Left forelimb (tissue), 1 donor: ENCODE data around the gene RIC3.
"Not testable (repeated sequence)": the region's sequence is repeated elsewhere in the genome, so short reads cannot be mapped to it uniquely, and the experiment has no call there.

Source experiments
- DNase-seq: peaks from one replicate; pipeline ENCODE4 v3.0.0-alpha.2; 2018; ENCODE audit warnings: low spot score

RIC3 gene

DNA sequence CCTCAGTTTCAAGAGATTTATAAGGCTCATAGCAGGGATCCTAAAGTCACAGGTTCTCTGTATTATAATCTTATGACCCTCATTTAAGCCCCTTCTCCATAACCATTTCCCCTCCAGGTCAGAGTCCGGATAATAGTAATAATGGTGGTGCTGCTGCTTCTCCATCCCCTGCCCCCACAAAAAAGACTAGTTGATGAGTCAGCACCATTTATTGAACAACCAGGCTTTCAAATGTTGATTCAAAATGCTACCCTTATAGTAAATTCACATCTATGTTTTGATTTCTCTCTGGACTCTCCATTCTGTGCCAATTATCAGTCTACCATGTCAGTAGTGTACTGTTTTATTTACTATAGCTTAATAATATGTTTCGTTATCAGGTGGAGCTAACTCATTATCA is 17.6 kb upstream of the RIC3 start:
- no peak for DNase-seq

DNA sequence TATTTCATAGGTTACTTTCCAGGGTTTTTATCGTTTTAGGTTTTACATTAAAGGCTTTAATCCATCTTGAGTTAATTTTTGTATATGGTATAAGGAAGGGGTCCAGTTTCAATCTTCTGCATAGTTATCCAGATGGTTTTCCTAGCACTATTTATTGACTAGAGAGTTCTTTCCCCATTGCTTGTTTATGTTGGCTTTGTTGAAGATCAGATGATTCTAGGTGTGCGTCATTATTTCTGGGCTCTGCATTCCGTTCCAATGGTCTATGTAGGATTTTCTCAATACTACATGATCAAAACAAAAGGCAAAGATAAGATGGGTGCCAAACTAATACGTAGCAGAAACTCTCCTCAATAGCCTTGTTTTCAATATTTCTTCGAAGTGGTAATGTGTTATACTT is 14.3 kb upstream of the RIC3 start:
- DNase-seq = no peak

GRCh38 chr11:8180469-8180868 is 11.6 kb upstream of the RIC3 start:
- DNase-seq = no peak

DNA sequence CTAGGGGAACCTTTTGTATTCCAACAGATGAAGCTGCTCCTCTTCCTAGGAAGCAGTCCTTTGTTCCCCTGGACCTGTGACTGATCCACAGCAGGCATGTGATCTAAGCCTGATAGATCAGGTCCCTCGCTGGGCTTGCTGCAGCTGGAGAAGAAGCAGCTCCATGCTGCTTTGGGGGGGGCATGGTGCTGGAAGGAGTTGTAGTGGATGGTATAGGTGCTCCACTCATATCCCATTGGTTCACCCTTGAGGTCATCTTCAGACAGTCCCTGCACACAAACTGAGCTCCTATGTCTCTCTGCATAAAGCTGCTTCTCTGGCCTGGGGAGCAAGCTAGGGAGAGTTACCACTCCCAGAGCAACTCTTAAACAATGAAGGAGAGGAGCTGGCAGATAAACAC is 9.5 kb upstream of the RIC3 start:
- no peak for DNase-seq

DNA sequence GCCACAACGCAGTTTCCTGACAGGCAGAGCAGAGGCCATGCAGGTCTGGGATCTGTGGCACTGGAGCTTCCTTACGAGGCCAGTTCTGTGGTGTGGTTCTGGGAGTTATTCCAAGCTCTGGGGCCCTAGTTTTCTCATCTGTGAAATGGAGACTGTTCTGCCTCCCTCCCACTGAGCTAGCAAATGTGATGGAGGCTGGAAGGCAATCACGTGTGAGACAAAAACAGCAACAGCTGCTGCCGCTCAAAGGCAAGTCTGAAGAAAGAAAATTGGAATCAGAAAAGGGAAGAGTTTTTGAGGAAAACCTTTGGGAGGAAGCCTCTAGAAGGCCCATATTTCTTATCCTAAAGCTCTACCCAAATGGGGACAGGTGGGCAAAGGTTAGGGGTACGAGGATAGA is 8.3 kb upstream of the RIC3 start:
- DNase-seq = no peak

- DNase-seq = no peak
Observed at GRCh38 chr11:8167796-8168195, 1.0 kb downstream of the RIC3 start.

- no peak for DNase-seq
Observed at GRCh38 chr11:8164746-8165145, 4.1 kb downstream of the RIC3 start.

GRCh38 chr11:8161627-8162304 is 7.1 kb downstream of the RIC3 start:
- not testable (repeated sequence) for DNase-seq

DNA sequence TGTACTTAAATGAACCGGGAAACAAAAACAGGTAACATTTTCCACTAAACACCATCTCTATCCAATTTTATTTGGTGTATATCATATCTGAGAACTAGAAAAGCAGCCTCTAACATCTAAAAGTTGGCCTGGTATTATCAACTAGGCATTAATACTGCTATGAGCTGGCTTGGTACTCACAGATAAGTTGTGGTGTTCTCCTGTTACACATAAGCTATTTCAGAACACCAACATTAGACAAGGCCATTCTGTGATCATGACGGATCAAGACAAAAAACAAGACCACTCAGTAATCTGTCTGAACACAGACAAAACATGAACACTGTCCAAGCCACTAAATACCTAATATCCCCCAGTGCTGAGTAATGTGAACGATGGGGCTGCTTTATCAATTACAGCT is 11.9 kb downstream of the RIC3 start:
- no peak for DNase-seq

DNA sequence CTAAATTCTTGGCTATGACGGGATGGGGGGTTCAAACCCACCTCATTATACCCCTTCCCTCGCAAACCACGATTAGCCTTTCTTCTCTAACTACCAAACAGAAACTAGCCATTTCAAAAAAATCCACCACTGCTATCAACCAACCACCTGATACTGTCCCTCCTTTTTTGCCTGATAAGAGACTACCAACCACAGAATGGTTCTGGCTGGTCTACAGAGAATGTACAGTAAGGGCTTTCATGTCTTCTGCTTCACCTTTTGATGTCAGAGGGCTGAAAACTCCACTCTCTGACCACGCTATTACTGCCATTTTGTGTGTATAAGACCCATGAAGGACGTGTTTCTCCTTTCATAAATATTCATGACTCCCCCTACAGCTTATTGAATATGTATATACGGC is 19.1 kb downstream of the RIC3 start:
- DNase-seq = no peak

DNA sequence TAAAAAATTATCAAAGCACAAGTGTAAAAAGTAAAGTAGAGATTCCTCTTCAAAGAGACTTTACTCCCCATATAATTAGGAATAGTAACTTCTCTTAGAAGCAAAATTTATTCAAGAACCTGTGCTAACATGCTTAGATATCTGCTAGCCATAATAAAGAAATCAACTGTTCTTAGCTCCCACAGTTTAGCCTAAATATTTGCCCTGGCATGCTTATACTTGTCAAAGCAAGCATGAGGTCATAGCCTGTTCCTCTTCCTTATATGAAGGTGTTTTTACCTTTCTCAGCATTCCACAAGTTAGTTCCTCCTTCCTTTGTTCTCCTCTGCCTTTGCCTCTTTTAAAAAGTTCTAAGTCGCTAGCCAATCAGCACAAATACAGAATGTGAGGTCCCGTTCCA is 30.3 kb downstream of the RIC3 start:
- no peak for DNase-seq

DNA sequence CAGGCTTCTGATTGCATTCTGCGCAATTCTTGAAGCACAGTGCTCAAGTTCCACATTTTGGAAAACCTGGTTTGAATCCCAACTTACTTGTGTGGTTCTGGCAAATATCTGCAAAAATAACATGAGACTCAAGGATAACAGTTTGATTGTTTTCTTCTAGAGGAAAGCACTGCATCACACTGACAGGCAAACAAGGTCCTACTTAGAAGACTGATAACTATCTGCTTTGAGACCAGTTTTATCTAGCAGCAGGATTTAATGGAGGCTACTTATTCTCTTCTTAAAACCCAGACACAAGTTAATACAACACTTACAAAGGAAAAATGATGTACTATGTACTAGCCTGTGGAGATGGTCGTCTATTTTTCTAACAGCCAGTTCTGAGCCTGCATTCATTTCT is 41.4 kb downstream of the RIC3 start:
- DNase-seq = no peak

DNA sequence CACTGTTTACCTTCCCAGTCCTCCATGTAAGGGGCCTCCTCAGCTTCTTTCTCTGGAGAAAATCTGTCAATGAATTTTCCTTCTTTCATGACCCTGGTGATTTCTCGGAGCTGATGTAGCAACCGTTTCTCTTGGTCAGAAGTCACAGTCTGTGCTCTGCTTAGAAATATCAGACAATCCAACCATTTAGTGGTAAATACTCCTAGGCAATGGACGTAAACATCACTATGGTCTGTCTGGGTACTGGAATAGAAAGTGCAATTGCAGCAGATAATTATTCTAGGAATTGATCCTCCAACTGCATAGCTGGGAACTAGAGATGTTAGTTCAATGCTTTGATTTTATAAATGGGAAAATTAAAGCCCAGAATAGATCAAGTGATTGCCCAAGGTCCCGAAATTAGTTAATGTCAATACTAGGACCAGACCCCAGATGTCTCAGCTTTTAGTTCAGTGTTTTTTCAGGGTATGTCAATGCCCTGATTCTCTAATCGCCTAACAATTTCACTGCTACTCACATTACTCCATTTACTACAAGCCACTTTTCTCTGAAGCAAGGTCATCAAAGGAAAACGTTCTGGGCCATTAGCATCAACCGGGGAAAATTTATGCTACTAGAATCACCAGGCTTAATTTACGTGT is 42.1 kb downstream of the RIC3 start:
- DNase-seq = no peak

DNA sequence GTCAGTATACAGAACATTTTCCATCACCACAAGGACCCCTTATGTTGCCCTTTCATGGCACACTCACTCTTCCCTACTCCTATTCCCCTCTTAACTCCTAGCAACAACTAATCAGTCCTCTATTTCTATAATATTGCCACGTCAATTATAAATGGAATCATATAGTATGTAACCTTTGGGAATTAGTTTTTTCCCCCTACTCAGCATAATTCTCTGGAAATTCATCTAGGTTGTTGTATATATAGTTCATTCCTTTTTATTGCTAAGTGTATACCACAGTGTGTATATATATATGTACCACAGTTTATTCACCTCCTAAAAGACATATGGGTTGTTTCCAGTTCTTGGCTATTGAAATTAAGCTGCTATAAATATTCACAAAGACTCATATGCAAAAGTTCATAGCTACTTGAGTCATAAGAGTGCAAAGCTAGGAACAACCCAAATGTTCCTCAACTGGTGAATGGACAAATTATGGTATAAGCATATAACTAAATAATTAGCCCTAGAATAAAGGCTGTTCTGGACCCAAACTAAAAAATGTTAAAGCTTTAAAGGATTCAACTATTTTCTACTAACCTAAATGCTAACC is 46.6 kb downstream of the RIC3 start:
- DNase-seq = no peak

- DNase-seq = no peak
Observed at GRCh38 chr11:8111636-8112035, 57.2 kb downstream of the RIC3 start.

DNA sequence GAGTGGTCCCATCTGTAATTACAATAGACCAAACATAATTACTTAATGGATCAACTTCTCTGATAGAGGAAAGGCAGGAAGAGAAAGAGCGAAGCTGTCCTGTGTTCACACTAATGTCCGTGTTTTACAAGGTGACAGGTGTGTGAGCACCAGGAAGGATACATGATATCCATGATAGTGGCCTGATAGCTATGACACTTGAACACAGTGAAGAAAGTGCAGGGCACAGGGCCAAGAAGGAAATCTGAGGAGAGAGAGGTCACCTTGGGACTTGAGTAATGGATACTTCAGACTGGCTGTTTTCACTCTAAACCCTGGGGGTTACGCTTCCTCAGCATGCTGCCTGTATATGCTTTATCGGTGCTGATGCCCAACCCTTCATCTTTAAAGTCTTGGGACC is 58.4 kb downstream of the RIC3 start:
- DNase-seq = no peak

DNA sequence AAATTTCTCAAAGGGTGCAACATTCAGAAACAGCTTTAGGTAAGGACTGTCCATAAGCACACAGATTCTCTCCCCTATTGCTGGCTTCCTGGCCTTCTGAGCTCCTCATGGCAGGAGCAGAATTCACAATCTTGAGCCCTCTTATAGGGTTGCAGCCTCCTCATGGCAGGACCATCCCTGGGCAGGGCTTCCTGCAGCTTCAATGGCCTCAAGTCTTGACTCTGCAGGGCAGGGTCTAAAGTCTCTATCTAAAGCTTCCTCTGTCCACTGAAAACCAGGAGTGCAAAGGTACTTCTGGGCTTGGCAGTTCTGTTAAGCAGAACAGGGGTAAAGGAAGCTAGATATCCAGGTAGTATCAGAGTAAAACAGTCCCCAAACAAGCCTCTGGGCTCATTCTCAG is 59.1 kb downstream of the RIC3 start:
- DNase-seq = no peak

- no peak for DNase-seq
Observed at GRCh38 chr11:8108421-8108820, 60.4 kb downstream of the RIC3 start.

- DNase-seq = no peak
Observed at GRCh38 chr11:8107642-8108041, 61.2 kb downstream of the RIC3 start.

GRCh38 chr11:8106679-8107078 is 62.1 kb downstream of the RIC3 start:
- DNase-seq = no peak

DNA sequence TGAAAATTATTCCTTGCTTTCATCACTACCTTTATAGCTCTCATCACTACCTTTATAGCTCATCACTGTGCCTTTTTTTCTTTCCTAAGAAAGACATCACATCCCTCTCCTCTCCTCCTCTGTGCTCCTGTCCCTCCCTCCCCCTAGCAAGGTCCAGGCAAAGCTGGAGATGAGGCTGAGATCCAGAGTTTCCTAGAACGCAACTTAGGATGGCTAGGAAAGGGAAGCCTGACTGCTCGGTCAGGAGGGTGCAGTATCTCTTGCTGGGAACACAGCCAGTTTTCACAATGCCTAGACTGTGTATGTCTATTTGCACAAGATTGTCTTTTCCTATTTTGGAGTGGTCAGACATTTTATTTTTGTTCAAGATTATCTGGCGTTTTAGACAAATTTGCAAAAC is 63.2 kb downstream of the RIC3 start:
- DNase-seq = no peak

DNA sequence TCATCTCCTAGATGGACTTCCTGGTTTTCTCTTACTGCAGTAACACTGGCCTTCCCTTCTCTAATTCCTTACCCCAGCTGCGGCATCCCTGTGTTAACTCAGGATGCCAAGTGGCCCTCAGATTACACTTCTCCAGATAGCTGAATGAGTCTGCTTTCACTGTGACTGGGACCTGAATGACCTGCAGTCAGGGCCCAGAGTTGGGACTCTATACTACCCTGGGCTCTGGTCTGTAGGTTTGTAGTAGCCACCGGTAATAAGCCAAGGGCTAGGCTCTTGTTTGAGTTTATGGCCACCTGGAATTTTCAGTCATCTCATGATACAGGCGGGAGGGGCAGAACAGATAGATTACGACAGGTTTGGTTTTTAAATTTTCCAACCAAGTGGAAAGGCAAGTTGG is 63.7 kb downstream of the RIC3 start:
- DNase-seq = no peak

- no peak for DNase-seq
Observed at GRCh38 chr11:8103909-8104308, 64.9 kb downstream of the RIC3 start.

DNA sequence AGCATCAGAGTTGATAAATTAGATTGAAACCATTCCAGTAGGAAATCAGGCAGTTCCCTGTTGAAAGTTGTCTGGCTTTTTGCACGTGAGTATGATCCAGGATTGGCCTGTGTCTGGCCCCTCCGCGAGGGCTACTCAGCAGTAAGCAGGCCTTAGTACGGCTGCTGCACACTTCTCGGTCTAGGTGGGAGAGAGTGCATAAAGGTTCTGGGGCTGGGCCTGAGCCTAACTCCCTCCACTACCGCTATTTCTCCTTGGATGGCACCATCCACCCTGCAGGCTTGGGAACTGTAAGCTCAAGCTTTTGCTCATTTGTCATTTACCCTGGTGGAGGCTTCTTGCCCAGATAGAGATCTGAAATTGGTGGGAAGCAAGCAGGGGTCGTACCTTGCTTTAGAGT is 65.9 kb downstream of the RIC3 start:
- DNase-seq = no peak
